IMR-90 (cell line): Measurements from ENCODE around the gene GSTT2B. TPM values are rescaled to one million over a fixed set of nuclear protein-coding genes. Genes with fewer than 3 reads are reported as not detected.

Experiments
- ATAC-seq: fragments of 200-7000 bp; cut with Tn5 transposase; 2 replicates; pipeline ENCODE4 v1.9.1; 2020; ENCODE audit warnings: low read depth, mild to moderate bottlenecking, moderate library complexity
- BruUV-seq: library from RNA; stranded (reverse); fragments of 400-500 nt; replicated peaks from 2 replicates; lab custom pipeline; 2021; lab: Mats Ljungman, UMichigan
- CTCF ChIA-PET: fragments of 300-600 bp; formaldehyde crosslinking; extraction: SDS; loops from one replicate; lab custom pipeline; 2021; ENCODE audit warnings: antibody characterized with exemption; lab: Yijun Ruan, JAX
- POLR2A ChIA-PET: fragments of 300-600 bp; sonication (Branson Sonifier 250); formaldehyde crosslinking; loops from one replicate; lab custom pipeline; 2022; ENCODE audit warnings: antibody characterized with exemption; ENCODE audit not compliant: unreplicated experiment; lab: Charles Lee
- DNase-seq: peaks from one replicate; pipeline ENCODE4 v3.0.0; 2013
- H2AFZ ChIP-seq: replicated peaks from 2 replicates; pipeline ENCODE3; 2013; ENCODE audit warnings: low read length, mild to moderate bottlenecking; ENCODE audit not compliant: poor library complexity
- H2AK5ac ChIP-seq: 2 replicates; pipeline ENCODE4 v1.6.1; 2013; ENCODE audit warnings: low read depth, low read length, inconsistent platforms
- H2AK9ac ChIP-seq: replicated peaks from 2 replicates; pipeline ENCODE3; 2013; ENCODE audit warnings: mild to moderate bottlenecking, low read depth, low read length, moderate library complexity; ENCODE audit not compliant: poor library complexity
- H2BK120ac ChIP-seq: 2 replicates; pipeline ENCODE4 v1.6.1; 2013; ENCODE audit warnings: low read depth, low read length, inconsistent platforms
- H2BK15ac ChIP-seq: 3 replicates; pipeline ENCODE4 v1.6.1; 2013; ENCODE audit warnings: low read depth, low read length, inconsistent platforms
- H2BK20ac ChIP-seq: 2 replicates; pipeline ENCODE4 v1.6.1; 2013; ENCODE audit warnings: low read depth, mild to moderate bottlenecking, inconsistent platforms, low read length, moderate library complexity
- H2BK5ac ChIP-seq: 2 replicates; pipeline ENCODE4 v1.6.1; 2013; ENCODE audit warnings: mild to moderate bottlenecking, low read depth, low read length, inconsistent platforms; ENCODE audit not compliant: poor library complexity, severe bottlenecking
- H3K14ac ChIP-seq: replicated peaks from 2 replicates; pipeline ENCODE4 v1.6.1; 2013; ENCODE audit warnings: low read depth, low read length, inconsistent platforms
- H3K18ac ChIP-seq: 2 replicates; pipeline ENCODE4 v1.6.1; 2013; ENCODE audit warnings: low read depth, low read length, control low read depth
- H3K23ac ChIP-seq: 2 replicates; pipeline ENCODE4 v1.6.1; 2013; ENCODE audit warnings: low read depth, low read length, inconsistent platforms
- H3K27ac ChIP-seq: 2 replicates; pipeline ENCODE4 v1.5.1; 2013; ENCODE audit warnings: mild to moderate bottlenecking, control low read depth, low read length; ENCODE audit not compliant: insufficient read depth
- H3K27me3 ChIP-seq: 2 replicates; pipeline ENCODE4 v1.6.1; 2013; ENCODE audit warnings: low read length; ENCODE audit not compliant: control insufficient read depth, insufficient read depth
- H3K36me3 ChIP-seq: 2 replicates; pipeline ENCODE4 v1.6.1; 2013; ENCODE audit warnings: low read length, mixed read lengths; ENCODE audit not compliant: control insufficient read depth, insufficient read depth
- H3K4ac ChIP-seq: 2 replicates; pipeline ENCODE4 v1.6.1; 2013; ENCODE audit warnings: low read depth, low read length, inconsistent platforms
- H3K4me1 ChIP-seq: 2 replicates; pipeline ENCODE4 v1.6.1; 2013; ENCODE audit warnings: low read length, mixed read lengths; ENCODE audit not compliant: control insufficient read depth, insufficient read depth
- H3K4me2 ChIP-seq: 2 replicates; pipeline ENCODE4 v1.6.1; 2013; ENCODE audit warnings: low read depth, mild to moderate bottlenecking, control low read depth, low read length, moderate library complexity
- H3K4me3 ChIP-seq: 2 replicates; pipeline ENCODE4 v1.5.1; 2013; ENCODE audit warnings: low read depth, mild to moderate bottlenecking, control low read depth, low read length, moderate library complexity; ENCODE audit not compliant: insufficient read depth
- H3K56ac ChIP-seq: 2 replicates; pipeline ENCODE4 v1.6.1; 2013; ENCODE audit warnings: low read length, inconsistent platforms; ENCODE audit not compliant: insufficient read depth; ENCODE audit errors: extremely low read depth
- H3K79me1 ChIP-seq, 2 experiments: 2 replicates each; pipeline ENCODE4 v1.6.1; 2013; ENCODE audit warnings: low read length in 2 of 2, inconsistent platforms in 1 of 2, low read depth in 1 of 2
- H3K9ac ChIP-seq: 2 replicates; pipeline ENCODE4 v1.6.1; 2013; ENCODE audit warnings: low read depth, low read length, control low read depth
- H3K9me1 ChIP-seq: 2 replicates; pipeline ENCODE4 v1.6.1; 2013; ENCODE audit warnings: low read length, inconsistent platforms; ENCODE audit not compliant: insufficient read depth
- H3K9me3 ChIP-seq: 2 replicates; pipeline ENCODE4 v1.6.1; 2013; ENCODE audit warnings: low read length; ENCODE audit not compliant: control insufficient read depth, insufficient read depth
- H4K20me1 ChIP-seq: 2 replicates; pipeline ENCODE4 v1.6.1; 2013; ENCODE audit warnings: low read length, inconsistent platforms; ENCODE audit not compliant: insufficient read depth
- H4K5ac ChIP-seq: 2 replicates; pipeline ENCODE4 v1.6.1; 2013; ENCODE audit warnings: mild to moderate bottlenecking, low read depth, low read length, control low read depth
- H4K8ac ChIP-seq, 2 experiments: 2 replicates each; pipeline ENCODE4 v1.6.1; 2013; ENCODE audit warnings: low read depth in 2 of 2, low read length in 2 of 2, control low read depth in 1 of 2, inconsistent platforms in 1 of 2
- H4K91ac ChIP-seq: 2 replicates; pipeline ENCODE4 v1.6.1; 2013; ENCODE audit warnings: low read depth, low read length, inconsistent platforms; ENCODE audit not compliant: insufficient read depth
- CEBPB ChIP-seq: IDR thresholded peaks from 2 replicates; pipeline ENCODE4 v1.6.1; 2012; ENCODE audit warnings: low read depth, low read length, improper control_type of control experiment
- CTCF ChIP-seq: conservative IDR thresholded peaks from 2 replicates; pipeline ENCODE4 v1.5.1; 2012; ENCODE audit warnings: mild to moderate bottlenecking, low read depth, low read length, improper control_type of control experiment
- FOS ChIP-seq: fragments of 150-350 bp; IDR thresholded peaks from 2 replicates; pipeline ENCODE4 v1.6.1; 2016; ENCODE audit warnings: low read depth, low read length
- MAZ ChIP-seq: IDR thresholded peaks from 2 replicates; pipeline ENCODE4 v1.6.1; 2012; ENCODE audit warnings: low read depth, mild to moderate bottlenecking, low read length, improper control_type of control experiment, moderate library complexity, borderline replicate concordance
- RAD21 ChIP-seq: IDR thresholded peaks from 2 replicates; pipeline ENCODE4 v1.6.1; 2012; ENCODE audit warnings: low read length, improper control_type of control experiment
- RCOR1 ChIP-seq: IDR thresholded peaks from 2 replicates; pipeline ENCODE4 v1.6.1; 2012; ENCODE audit warnings: mild to moderate bottlenecking, low read length, improper control_type of control experiment; ENCODE audit not compliant: insufficient replicate concordance
- RFX5 ChIP-seq: IDR thresholded peaks from 2 replicates; pipeline ENCODE4 v1.8.0; 2012; ENCODE audit warnings: low read depth, mild to moderate bottlenecking, low read length, moderate library complexity
- SMC3 ChIP-seq: fragments of 150-350 bp; IDR thresholded peaks from 2 replicates; pipeline ENCODE4 v1.6.1; 2016; ENCODE audit warnings: low read depth, mild to moderate bottlenecking, antibody characterized with exemption, low read length, moderate library complexity
- WGBS, 2 experiments: methylation state at CpG; one replicate each; pipeline versions ENCODE4 v1.1.5 to v1.1.7; 2013; ENCODE audit warnings: missing lambda C conversion rate in 2 of 2; ENCODE audit not compliant: insufficient read length in 1 of 2; ENCODE audit errors: extremely low coverage in 2 of 2; 5-methylcytosine and 5-hydroxymethylcytosine counted together
- dilution Hi-C: fragments of 300-500 bp; cut with HindIII; formaldehyde crosslinking; loops from one replicate; pipeline ENCODE4 v1.14.3; 2018; ENCODE audit warnings: low sequenced_read_pairs; ENCODE audit not compliant: unreplicated experiment
- in situ Hi-C: fragments of 300-500 bp; cut with MboI; formaldehyde crosslinking; loops from 3 replicates; pipeline ENCODE4 v1.14.3; 2019; ENCODE audit warnings: low sequenced_read_pairs, inconsistent platforms, mixed read lengths
- intact Hi-C: fragments of 100-400 bp; cut with micrococcal nuclease; formaldehyde crosslinking; loops from 2 replicates; pipeline ENCODE4 v1.10.0; 2022
- polyA plus RNA-seq, 3 experiments: library from polyadenylated mRNA; depleted of rRNA; stranded (reverse); fragments of >200 nt; gene quantifications; 2 replicates each; pipeline ENCODE4 v1.2.3, GENCODE V29; 2012; ENCODE audit warnings: low replicate concordance in 1 of 3
- total RNA-seq: library from RNA; depleted of rRNA; stranded (reverse); fragments of >200 nt; gene quantifications from 2 replicates; pipeline ENCODE4 v1.2.3, GENCODE V29; 2012
- TF ChIP-seq, protein P1 (sequence below): fragments of 150-350 bp; IDR thresholded peaks from 2 replicates; pipeline ENCODE4 v1.6.1; 2017; ENCODE audit warnings: mild to moderate bottlenecking, antibody characterized with exemption, low read length, low read depth

The GSTT2B gene
- total and polyA plus RNA-seq, 2 of the 4 experiments (the other 2 are of a cell fraction) = 15.1 to 77.0 TPM

DNA sequence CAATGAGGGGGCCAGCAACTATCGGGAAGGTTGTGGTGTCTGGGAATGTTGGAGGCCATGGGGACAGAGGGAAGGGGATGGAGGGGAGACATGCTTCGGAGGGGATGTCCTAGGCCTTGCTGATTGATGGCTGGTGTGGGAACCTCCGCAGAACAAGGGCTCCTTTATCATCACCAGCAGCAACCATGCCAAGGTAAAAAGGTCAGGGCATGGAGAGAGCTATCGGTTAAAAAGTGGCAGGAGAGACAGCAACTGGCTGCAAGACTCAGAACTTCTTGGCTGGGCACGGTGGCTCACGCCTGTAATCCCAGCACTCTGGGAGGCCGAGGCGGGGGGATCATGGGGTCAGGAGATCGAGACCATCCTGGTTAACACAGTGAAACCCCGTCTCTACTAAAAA lies 41.3 kb upstream of the GSTT2B start:
- no peak overlapping the region for H2AFZ ChIP-seq
- no peak for DNase-seq
- TF ChIP-seq RFX5 = no peak
- TF ChIP-seq RCOR1 = no peak
- no peak for TF ChIP-seq RAD21
- no peak for TF ChIP-seq CTCF
- no peak for TF ChIP-seq CEBPB
- TF ChIP-seq SMC3 = no peak
- TF ChIP-seq, protein P1, sequence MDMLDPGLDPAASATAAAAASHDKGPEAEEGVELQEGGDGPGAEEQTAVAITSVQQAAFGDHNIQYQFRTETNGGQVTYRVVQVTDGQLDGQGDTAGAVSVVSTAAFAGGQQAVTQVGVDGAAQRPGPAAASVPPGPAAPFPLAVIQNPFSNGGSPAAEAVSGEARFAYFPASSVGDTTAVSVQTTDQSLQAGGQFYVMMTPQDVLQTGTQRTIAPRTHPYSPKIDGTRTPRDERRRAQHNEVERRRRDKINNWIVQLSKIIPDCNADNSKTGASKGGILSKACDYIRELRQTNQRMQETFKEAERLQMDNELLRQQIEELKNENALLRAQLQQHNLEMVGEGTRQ = no peak
- no peak for TF ChIP-seq MAZ
- TF ChIP-seq FOS = no peak
- no peaks in the 10 kb centered on the region; the same call in 1 of the 2 replicates for H3K27me3 ChIP-seq
- H4K5ac ChIP-seq = no peak overlapping the region
- H3K9ac ChIP-seq = no peak overlapping the region
- no peak overlapping the region for H3K4ac ChIP-seq
- WGBS, 2 experiments = 100% methylated on average over 2 of the region's 10 CpGs; no CpG with 5 or more reads in 1 of the 2 experiments
- no TSS peak for BruUV-seq
- H3K4me1 ChIP-seq = no peaks in the 10 kb centered on the region
- H2AK9ac ChIP-seq = no peak overlapping the region
- no peak overlapping the region for H3K27ac ChIP-seq
- no peak overlapping the region for H3K4me3 ChIP-seq
- H4K20me1 ChIP-seq = no peaks in the 10 kb centered on the region
- H2BK120ac ChIP-seq = no peak overlapping the region
- H3K14ac ChIP-seq = no peak overlapping the region
- H3K23ac ChIP-seq = no peak overlapping the region
- in situ Hi-C loops = no loop called here
- no peak overlapping the region for H2AK5ac ChIP-seq
- no peak overlapping the region for H3K18ac ChIP-seq
- H3K4me2 ChIP-seq = no peak overlapping the region
- no peak overlapping the region for H4K8ac ChIP-seq
- dilution Hi-C loops = no loop called here
- ATAC-seq = no peak
- no peaks in the 10 kb centered on the region for H3K36me3 ChIP-seq
- H3K9me3 ChIP-seq = no peaks in the 10 kb centered on the region
- H3K9me1 ChIP-seq = no peaks in the 10 kb centered on the region
- ChIA-PET CTCF (no interaction called here), POLR2A (no interaction called here)
- intact Hi-C loops = no loop called here
- H2BK15ac ChIP-seq = no peak overlapping the region
- H2BK20ac ChIP-seq = no peak overlapping the region
- no peak overlapping the region for H4K91ac ChIP-seq
- H3K79me1 ChIP-seq = no peaks in the 10 kb centered on the region
- H2BK5ac ChIP-seq = no peak overlapping the region
- no peak overlapping the region for H3K56ac ChIP-seq
